Activated T-helper 17 cell treated with anti-CD3 and anti-CD28 coated beads, Interleukin-2, amount 50 U/mL, for 72 hours (primary cell): ENCODE measurements around the gene INS. TPM values are rescaled to one million over a fixed set of nuclear protein-coding genes. Genes with fewer than 3 reads are reported as not detected.
A peak's percentile ranks its signal among the peaks of the same experiment; 100 is the strongest.
"Not testable (repeated sequence)": the region's sequence is repeated elsewhere in the genome, so short reads cannot be mapped to it uniquely, and the experiment has no call there.

Experiments used
- ATAC-seq: fragments of 150-1000 bp; cut with Tn5 transposase; replicated peaks from 2 replicates; pipeline ENCODE4 v1.10.0; 2021; ENCODE audit warnings: mild to moderate bottlenecking, moderate library complexity
- H3K27ac Mint-ChIP-seq: one replicate; pipeline ENCODE4 v1.8.0; 2022; ENCODE audit warnings: mixed read lengths
- H3K27me3 Mint-ChIP-seq: one replicate; pipeline ENCODE4 v1.8.0; 2022; ENCODE audit warnings: mixed read lengths
- H3K36me3 Mint-ChIP-seq: one replicate; pipeline ENCODE4 v1.8.0; 2022; ENCODE audit warnings: low read depth, mild to moderate bottlenecking, mixed read lengths
- H3K4me1 Mint-ChIP-seq: one replicate; pipeline ENCODE4 v1.8.0; 2022; ENCODE audit warnings: mixed read lengths
- H3K4me3 Mint-ChIP-seq: one replicate; pipeline ENCODE4 v1.8.0; 2022; ENCODE audit warnings: mild to moderate bottlenecking, mixed read lengths
- H3K9me3 Mint-ChIP-seq: one replicate; pipeline ENCODE4 v1.8.0; 2022; ENCODE audit warnings: mixed read lengths
- total RNA-seq, 2 donors: library from RNA; stranded (reverse); gene quantifications; one replicate each; pipeline ENCODE4 v1.2.3, GENCODE V29; 2022

INS gene
- total RNA-seq, 2 donors from 2014 or later, result not detected

DNA sequence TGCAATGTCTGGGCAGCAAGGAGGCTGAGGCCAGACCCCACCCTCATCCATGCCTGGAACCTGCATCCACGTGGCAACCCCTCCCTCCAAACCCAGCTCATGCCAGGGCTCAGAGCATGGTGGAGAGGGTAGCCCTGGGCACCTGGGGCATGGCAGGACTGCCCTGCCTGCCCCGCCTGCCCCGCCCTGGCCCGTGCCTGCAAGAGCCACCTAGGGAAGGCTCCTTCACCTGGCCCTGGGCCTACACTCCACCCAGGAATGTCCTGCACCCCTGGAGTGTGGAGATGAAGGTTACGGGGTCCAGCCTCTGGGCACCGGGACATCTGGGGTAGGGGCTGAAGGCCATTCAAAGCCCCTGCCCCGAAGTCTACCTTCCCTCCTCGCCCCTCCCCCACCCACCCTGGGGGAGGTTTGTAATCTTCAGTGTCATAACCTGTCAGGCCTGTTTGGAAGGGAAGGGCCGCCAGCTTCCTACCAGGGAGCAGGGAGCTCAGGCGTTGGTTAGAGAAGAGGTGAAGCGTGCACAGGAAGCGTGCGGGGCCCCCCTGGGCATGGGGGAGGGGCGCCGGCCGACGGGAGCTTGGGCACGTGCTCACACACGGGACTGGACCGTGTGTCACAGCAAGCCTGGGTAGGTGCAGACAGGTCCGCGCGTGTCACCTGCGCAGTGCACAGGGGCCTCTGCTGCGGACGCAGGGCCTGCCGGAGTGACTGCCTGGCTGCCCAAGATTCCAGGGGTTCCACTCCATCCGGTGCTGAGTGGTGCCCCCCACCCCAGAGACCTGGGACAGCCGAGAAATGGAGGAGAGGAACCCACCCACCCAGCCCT lies 41.3 kb upstream of the INS start:
- H3K27me3 Mint-ChIP-seq, result no peaks in the 10 kb centered on the region
- peaks cover 5% of the 10 kb centered on the region for H3K9me3 Mint-ChIP-seq
- no peak for ATAC-seq
- H3K36me3 Mint-ChIP-seq, result no peaks in the 10 kb centered on the region
- no peak overlapping the region for H3K27ac Mint-ChIP-seq
- H3K4me1 Mint-ChIP-seq, result no peaks in the 10 kb centered on the region
- H3K4me3 Mint-ChIP-seq, result no peak overlapping the region

DNA sequence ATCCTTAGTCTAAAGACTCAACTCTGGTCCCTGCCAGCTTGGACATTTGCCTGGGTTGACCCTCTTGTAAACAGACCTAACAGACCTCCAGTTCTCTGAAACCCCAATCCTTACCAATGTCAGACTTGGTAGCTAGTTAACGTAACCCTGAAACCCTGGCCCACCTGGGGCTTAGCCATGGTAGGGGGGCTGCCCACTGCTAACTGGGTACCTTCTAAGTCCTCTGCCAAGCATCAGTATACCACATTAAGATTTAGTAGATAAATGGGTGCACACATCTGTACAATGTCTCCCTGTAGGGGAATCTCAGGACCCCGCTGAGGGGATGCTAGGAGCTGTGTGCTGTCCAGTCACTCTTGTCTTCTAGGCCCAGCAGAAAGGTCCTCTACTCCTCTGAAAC lies 40.5 kb upstream of the INS start:
- Mint-ChIP-seq H3K9me3 (peaks cover 5% of the 10 kb centered on the region), H3K4me1 (peaks cover 7% of the 10 kb centered on the region), H3K27me3 (peaks cover 6% of the 10 kb centered on the region), H3K27ac (no peak overlapping the region), H3K36me3 (no peaks in the 10 kb centered on the region), H3K4me3 (no peak overlapping the region)
- no peak for ATAC-seq

DNA sequence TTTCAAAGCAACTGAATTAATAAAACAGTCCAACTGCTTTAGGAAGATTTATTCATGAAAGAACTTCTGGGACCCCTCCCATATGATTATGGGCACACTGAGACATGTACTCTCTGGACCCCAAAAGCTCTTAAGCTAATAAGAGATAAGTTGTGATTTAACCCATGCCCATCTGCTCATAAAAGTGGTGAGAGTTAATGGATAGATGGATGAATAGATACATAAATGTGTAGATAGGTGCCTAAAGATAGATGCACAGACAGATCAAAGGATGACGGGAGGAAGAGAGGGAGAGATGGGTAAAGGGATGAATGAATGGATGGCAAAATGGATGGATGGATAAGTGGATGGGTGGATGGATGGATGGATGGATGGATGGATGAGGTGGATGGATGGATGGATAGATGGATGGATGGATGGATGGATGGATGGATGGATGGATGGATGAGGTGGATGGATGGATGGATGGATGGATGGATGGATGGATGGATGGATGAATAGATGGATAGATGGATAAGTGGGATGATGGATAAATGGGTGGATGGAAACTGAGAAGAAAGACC lies 40.0 kb upstream of the INS start:
- ATAC-seq, result no peak
- Mint-ChIP-seq H3K36me3 (no peaks in the 10 kb centered on the region), H3K4me3 (no peak overlapping the region), H3K27me3 (peaks cover 11% of the 10 kb centered on the region), H3K9me3 (peaks cover 5% of the 10 kb centered on the region), H3K4me1 (peaks cover 12% of the 10 kb centered on the region), H3K27ac (no peak overlapping the region)

DNA sequence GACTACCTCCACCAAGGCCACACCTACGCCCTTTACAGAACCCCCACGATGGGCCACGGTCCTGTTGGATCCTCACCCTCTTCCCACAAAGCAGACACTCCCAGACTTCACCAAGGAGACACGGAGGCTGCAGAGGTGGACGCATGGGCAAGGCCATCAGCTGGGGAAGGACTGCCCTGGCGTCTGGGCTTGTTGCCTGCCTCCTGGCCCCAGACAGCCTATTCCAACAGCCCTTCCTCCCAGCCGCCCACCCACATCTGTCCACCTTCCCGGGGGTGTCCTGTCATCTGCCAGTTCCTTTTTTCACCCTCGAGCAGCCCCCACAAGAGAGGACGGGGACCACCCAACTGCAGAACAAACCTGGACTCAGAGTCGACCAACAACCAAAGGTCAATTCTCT lies 39.5 kb upstream of the INS start:
- peaks cover 12% of the 10 kb centered on the region for H3K27me3 Mint-ChIP-seq
- peaks cover 5% of the 10 kb centered on the region for H3K9me3 Mint-ChIP-seq
- no peaks in the 10 kb centered on the region for H3K36me3 Mint-ChIP-seq
- H3K4me1 Mint-ChIP-seq, result peaks cover 14% of the 10 kb centered on the region
- no peak overlapping the region for H3K4me3 Mint-ChIP-seq
- H3K27ac Mint-ChIP-seq, result no peak overlapping the region
- no peak for ATAC-seq

DNA sequence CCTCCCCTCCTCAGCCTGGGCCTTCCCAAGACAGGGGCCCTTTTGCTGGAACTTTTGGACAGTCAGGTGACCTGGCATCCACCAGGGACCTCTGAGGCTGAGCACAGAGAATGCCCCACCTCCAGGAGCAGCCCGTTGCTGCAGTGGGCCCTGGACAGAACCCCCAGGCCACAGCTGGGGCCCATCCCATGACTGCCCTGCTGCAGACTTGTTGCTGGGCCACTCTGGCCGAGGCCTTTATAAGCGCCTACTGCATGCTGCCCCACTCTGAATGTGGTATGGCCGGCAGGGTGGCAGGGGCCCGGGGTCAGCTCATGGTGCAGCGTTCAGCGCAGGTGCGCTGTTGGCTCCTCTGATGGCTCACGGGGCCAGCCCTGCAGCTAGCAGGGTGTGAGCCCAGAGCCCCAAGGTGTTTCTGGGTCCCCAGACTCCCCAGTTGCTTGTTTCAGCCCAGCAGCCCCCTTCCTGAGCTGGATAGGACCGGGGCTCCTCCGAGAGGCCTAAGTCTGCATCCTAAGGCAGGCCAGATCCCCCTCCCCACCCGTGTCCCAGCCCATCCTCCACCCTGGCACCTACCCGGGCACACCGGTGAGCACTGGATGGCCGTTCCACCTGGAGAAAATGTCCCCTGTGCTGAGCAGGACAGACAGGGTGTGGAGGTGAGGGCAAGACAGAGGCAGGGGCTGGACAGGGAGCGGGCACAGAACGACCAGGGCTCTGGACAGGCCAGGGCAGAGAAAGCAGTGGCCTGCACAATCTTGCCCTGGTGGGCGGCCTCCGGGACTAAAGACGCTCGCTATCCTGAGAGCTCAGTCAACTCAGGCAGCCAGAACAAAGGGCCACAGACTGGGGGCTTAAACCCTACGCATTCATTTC lies 38.7 kb upstream of the INS start:
- no peaks in the 10 kb centered on the region for H3K36me3 Mint-ChIP-seq

DNA sequence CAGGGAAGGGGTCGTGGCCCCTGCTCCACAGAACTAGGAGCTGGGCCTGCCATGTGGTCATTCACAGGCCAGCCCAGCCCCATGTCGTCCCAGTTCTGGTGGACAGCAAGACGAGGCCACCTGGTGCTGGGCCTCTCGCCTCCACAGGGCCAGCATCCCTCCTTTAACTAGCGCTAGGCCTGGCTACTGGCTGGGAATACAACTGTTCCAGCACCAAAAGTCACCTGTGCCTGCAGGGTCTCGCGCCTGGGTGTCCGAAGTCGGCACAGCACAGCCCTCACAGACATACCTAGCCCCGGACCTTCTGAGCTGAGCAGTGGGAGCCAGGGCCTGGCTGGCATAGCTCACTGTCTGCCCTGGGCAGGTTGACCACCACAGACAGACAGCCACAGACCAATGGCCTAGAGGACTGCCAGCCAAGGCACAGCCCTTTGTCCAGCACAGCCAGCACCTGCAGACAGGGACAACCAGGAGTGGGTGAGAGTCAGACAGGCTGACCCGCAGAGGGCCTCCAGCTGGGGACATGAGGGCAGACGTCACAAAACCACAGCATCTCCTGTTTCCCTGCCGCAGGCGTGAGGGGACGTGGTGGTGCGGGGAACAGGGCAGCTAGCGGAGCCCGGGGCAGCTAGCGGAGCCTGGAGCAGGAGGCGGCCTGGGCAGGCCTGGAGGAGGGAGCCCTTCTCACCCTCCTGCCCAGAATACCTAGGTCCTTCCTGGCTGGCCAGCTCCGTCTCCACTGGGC lies 37.8 kb upstream of the INS start:
- no peak overlapping the region for H3K27ac Mint-ChIP-seq
- H3K27me3 Mint-ChIP-seq, result peaks cover 12% of the 10 kb centered on the region
- peaks cover 14% of the 10 kb centered on the region for H3K4me1 Mint-ChIP-seq
- H3K4me3 Mint-ChIP-seq, result no peak overlapping the region
- peaks cover 5% of the 10 kb centered on the region for H3K9me3 Mint-ChIP-seq
- no peak for ATAC-seq
- no peaks in the 10 kb centered on the region for H3K36me3 Mint-ChIP-seq

More for the DNA sequence above, 38.7 kb upstream of the INS start:
- H3K27me3 Mint-ChIP-seq, result peaks cover 12% of the 10 kb centered on the region
- no peak overlapping the region for H3K27ac Mint-ChIP-seq
- peaks cover 14% of the 10 kb centered on the region for H3K4me1 Mint-ChIP-seq
- H3K4me3 Mint-ChIP-seq, result no peak overlapping the region
- peaks cover 5% of the 10 kb centered on the region for H3K9me3 Mint-ChIP-seq
- ATAC-seq, result no peak

DNA sequence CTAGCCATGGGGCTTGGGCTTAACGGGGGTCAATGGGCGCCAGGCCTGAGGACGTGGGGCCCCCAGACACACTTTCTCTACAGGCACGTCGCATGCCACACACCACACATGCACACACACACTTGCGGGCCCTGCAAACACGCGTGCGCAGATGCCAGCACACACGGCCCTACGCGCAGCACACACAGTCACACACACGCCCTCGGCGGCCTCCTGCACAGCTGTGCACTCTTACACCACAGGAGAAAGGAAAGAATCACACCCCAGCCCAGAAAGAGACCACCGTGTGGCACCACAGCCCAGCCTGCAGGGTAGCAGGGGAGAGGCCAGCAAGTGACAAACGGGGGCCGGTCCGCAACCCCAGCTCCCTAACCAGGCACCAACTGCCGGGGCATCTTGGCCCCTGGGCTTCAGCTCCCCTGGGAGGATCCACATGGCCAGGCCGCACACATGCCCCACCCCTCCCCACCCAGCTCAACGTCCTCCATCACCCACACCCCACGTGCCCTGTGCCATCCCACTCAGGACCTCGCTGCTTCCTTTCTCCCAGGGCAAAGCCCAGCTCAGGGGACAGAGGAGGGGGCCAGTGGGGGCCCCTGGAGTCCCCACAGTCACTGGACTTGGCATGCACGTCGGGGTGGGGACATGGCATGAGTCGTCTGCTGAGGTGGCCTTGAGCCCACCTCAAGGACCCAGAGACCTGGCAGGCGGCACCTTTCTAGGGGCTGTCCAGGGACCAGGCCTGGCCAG lies 36.9 kb upstream of the INS start:
- ATAC-seq, result no peak
- Mint-ChIP-seq H3K9me3 (peaks cover 5% of the 10 kb centered on the region), H3K27me3 (peaks cover 12% of the 10 kb centered on the region), H3K4me3 (no peak overlapping the region), H3K36me3 (no peaks in the 10 kb centered on the region), H3K4me1 (peaks cover 14% of the 10 kb centered on the region), H3K27ac (no peak overlapping the region)

DNA sequence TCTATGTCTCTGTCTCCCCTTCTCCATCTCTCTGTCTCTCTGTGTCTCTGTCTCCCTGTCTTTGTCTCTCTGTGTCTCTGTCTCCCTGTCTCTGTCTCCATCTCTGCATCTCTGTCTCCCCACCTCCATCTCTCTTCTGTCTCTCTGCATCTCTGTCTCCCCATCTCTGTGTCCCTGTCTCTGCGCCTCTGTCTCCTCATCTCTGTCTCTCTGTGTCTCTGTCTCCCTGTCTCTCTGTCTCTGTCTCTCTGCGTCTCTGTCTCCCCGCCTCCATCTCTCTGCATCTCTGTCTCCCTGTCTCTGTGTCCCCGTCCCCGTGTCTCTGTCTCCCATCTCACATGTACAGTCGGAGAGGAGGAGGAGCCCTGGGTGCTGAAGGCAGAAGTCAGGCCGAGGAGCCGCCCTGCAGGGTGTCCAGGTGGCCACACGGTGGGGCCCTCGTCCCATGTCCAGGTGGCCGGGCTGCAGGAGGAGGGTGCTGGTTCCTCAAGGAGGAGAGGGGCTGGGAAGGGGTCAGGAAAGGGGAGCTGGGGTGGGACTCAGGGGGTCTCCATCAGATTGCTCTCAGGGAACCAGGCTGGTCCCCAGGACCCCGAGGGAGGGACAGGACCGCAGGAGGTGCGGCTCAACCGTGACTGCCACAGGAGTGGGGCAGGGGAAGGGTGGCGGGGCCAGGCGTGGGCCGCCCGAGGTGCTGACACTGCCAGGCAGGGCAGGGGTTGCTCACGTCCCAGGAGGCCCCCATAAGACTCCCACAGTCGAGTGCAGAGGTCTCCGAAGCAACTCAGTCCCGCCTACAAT lies 36.2 kb upstream of the INS start:
- Mint-ChIP-seq H3K36me3 (no peaks in the 10 kb centered on the region), H3K4me1 (peaks cover 14% of the 10 kb centered on the region), H3K4me3 (no peak overlapping the region), H3K27me3 (peaks cover 12% of the 10 kb centered on the region), H3K27ac (peak overlapping the region; percentile 31), H3K9me3 (peaks cover 5% of the 10 kb centered on the region)
- peak; percentile 87 for ATAC-seq

DNA sequence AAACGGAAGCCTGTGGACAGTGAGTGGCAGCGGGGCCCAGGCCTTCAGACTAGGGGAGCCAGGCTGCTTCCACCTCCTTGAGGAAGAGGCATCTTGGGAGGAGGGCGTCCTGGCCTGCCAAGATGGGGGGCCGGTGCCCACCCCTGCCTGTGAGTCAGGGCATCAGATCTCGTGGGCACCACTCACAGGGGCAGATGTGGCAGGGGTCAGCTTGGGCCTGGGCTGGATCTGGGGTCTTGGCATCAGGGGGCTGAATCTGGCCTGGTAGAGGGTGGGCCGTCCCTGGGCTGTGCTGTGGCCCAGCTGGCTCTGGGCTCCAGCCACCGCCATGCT lies 34.7 kb upstream of the INS start:
- H3K4me3 Mint-ChIP-seq, result no peak overlapping the region
- H3K4me1 Mint-ChIP-seq, result peaks cover 14% of the 10 kb centered on the region
- H3K36me3 Mint-ChIP-seq, result no peaks in the 10 kb centered on the region
- no peak for ATAC-seq
- peaks cover under 1% of the 10 kb centered on the region for H3K9me3 Mint-ChIP-seq
- H3K27me3 Mint-ChIP-seq, result peaks cover 16% of the 10 kb centered on the region
- H3K27ac Mint-ChIP-seq, result peak overlapping the region; percentile 31

DNA sequence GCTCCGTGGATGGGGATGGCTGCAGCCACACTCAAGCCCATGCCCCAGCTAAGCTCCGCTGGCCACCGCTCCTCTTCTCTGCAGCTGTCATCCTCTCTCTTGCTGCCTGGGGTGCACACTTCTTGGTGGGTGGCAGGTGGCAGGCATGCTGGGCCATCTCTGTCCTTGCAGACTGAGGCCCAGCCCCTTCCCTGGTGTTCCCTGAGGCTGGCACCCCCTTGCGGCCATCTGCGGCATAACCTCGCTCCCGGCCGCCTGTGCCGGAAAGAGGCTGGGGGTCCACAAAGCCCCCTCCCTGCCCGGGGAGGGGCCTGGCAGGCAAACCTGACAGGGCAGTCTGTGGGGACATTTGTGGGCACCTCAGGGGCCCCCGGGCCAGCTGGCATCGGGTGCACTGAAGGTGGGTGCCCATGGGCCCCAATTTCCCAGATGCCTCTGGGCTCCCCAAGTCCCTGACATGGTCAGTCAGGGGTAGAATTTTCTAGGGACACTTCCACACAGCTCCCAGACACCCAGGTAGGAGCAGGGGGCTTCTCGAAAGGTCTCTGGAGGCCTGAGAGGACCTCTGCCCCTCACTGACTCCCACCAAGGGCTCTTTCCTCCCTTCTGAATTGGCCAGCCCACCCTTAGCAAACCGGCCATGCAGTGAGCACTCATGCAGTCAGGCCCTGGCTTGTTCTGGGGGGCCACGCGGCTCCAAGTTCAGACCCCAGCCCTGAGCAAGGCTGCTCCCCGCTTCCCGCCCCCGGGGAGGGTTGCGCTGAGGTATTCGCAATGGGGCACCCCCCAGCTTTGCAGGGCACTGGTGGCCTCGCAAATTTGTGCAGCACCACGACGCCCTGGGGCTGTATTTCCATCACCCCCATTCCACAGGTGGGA lies 34.1 kb upstream of the INS start:
- no peak overlapping the region for H3K27ac Mint-ChIP-seq
- H3K9me3 Mint-ChIP-seq, result no peaks in the 10 kb centered on the region
- peaks cover 19% of the 10 kb centered on the region for H3K27me3 Mint-ChIP-seq
- H3K4me1 Mint-ChIP-seq, result peaks cover 14% of the 10 kb centered on the region
- no peaks in the 10 kb centered on the region for H3K36me3 Mint-ChIP-seq
- ATAC-seq, result no peak
- H3K4me3 Mint-ChIP-seq, result no peak overlapping the region

DNA sequence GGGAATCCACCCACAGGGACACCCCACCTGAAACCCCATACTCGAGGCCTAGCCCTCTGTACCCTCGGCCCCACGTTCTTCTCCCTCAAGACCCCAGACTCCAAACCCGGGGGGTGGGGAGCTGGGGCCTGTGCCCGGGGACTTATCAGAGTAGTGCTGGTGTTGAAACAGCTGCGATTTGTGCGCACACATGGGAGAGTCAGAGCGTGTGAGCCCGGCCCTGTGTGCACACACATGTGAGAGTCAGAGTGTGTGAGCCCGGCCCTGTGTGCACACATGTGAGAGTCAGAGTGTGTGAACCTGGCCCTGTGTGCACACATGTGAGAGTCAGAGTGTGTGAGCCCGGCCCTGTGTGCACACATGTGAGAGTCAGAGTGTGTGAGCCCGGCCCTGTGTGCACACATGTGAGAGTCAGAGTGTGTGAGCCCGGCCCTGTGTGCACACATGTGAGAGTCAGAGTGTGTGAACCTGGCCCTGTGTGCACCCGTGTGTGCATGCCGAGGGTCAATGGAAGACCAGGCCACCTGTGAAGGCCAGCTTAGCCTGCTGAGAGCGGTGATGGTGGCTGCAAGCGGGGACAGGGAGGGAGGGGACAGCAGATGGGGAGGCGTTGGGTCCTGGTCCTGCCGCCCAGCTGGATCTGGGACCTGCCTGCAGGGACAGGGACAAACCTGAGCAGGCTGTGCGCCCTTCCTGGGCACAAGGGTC lies 33.0 kb upstream of the INS start:
- H3K9me3 Mint-ChIP-seq, H3K4me3 Mint-ChIP-seq, H3K36me3 Mint-ChIP-seq, ATAC-seq, H3K27ac Mint-ChIP-seq: not testable (repeated sequence)
- H3K4me1 Mint-ChIP-seq, result peaks cover 14% of the 10 kb centered on the region
- peaks cover 23% of the 10 kb centered on the region for H3K27me3 Mint-ChIP-seq
